ENCODE measurements around the gene DST. TPM values are rescaled to one million over a fixed set of nuclear protein-coding genes. Genes with fewer than 3 reads are reported as not detected.

Gene DST
- total RNA-seq, 1 experiment from 2014 or later = 241 TPM

- H3K9me3 ChIP-seq (ENCODE audit: low read length) = no peaks in the 10 kb centered on the region
- peaks cover 5% of the 10 kb centered on the region; the same call in 1 of the 2 replicates for H3K79me2 ChIP-seq (ENCODE audit: low read length)
- no peaks in the 10 kb centered on the region; the same call in 1 of the 2 replicates for H3K9me2 ChIP-seq (replicated peaks; ENCODE audit: insufficient read depth, low read length)
- H3K27me3 ChIP-seq (ENCODE audit: low read length) = no peaks in the 10 kb centered on the region
- H4K20me1 ChIP-seq (ENCODE audit: insufficient read depth, low read depth, low read length) = no peaks in the 10 kb centered on the region
- no peak overlapping the region for H3K9ac ChIP-seq (ENCODE audit: low read length)
- no peak overlapping the region for H3K27ac ChIP-seq (ENCODE audit: low read length)
- no peak overlapping the region for H2AFZ ChIP-seq (ENCODE audit: low read length)
- H3K4me1 ChIP-seq (ENCODE audit: low read length) = no peaks in the 10 kb centered on the region
- H3K36me3 ChIP-seq (ENCODE audit: insufficient read depth, low read length) = peaks cover 75% of the 10 kb centered on the region
- no peak overlapping the region for H3K4me3 ChIP-seq (ENCODE audit: low read length)
- DNase-seq = no peak
- H3K4me2 ChIP-seq (ENCODE audit: low read depth, low read length, poor library complexity, severe bottlenecking) = no peak overlapping the region
These were observed 162.4 kb downstream of the DST start for GRCh38 chr6:56480246-56480645.

DNA sequence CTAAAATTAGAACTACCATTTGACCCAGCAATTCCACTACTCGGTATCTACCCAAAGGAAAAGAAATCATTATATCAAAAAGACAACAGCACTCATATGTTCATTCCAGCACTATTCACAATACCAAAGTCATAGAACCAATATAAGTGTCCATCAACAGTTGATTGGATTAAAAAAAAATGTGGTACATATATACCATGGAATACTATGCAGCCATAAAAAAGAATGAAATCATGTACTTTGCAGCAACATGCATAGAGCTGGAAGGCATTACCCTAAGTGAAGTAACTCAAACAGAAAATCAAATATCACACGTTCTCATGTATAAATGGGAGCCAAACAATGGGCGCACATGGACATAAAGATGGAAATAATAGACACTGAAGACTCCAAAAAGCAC, 163.3 kb downstream of the DST start:
- no peaks in the 10 kb centered on the region for H4K20me1 ChIP-seq (ENCODE audit: insufficient read depth, low read depth, low read length)
- peaks cover 66% of the 10 kb centered on the region for H3K36me3 ChIP-seq (ENCODE audit: insufficient read depth, low read length)
- no peak overlapping the region for H3K4me2 ChIP-seq (ENCODE audit: low read depth, low read length, poor library complexity, severe bottlenecking)
- H3K27me3 ChIP-seq (ENCODE audit: low read length) = no peaks in the 10 kb centered on the region
- H3K27ac ChIP-seq (ENCODE audit: low read length) = no peak overlapping the region
- peaks cover 5% of the 10 kb centered on the region; the same call in 1 of the 2 replicates for H3K79me2 ChIP-seq (ENCODE audit: low read length)
- no peaks in the 10 kb centered on the region; the same call in 1 of the 2 replicates for H3K9me2 ChIP-seq (replicated peaks; ENCODE audit: insufficient read depth, low read length)
- H3K9ac ChIP-seq (ENCODE audit: low read length) = no peak overlapping the region
- no peaks in the 10 kb centered on the region for H3K9me3 ChIP-seq (ENCODE audit: low read length)
- DNase-seq = no peak
- H3K4me3 ChIP-seq (ENCODE audit: low read length) = no peak overlapping the region
- no peaks in the 10 kb centered on the region for H3K4me1 ChIP-seq (ENCODE audit: low read length)
- H2AFZ ChIP-seq (ENCODE audit: low read length) = no peak overlapping the region

GRCh38 chr6:56478202-56478601, 164.5 kb downstream of the DST start:
- Histone ChIP-seq H3K27ac (ENCODE audit: low read length) (no peak overlapping the region), H3K9me2 (replicated peaks; ENCODE audit: insufficient read depth, low read length) (no peaks in the 10 kb centered on the region; the same call in 1 of the 2 replicates), H3K4me3 (ENCODE audit: low read length) (no peak overlapping the region), H3K9ac (ENCODE audit: low read length) (no peak overlapping the region), H3K9me3 (ENCODE audit: low read length) (no peaks in the 10 kb centered on the region), H3K27me3 (ENCODE audit: low read length) (no peaks in the 10 kb centered on the region), H3K4me2 (ENCODE audit: low read depth, low read length, poor library complexity, severe bottlenecking) (no peak overlapping the region), H2AFZ (ENCODE audit: low read length) (no peak overlapping the region), H3K4me1 (ENCODE audit: low read length) (no peaks in the 10 kb centered on the region), H3K79me2 (ENCODE audit: low read length) (peaks cover 5% of the 10 kb centered on the region; the same call in 1 of the 2 replicates), H3K36me3 (ENCODE audit: insufficient read depth, low read length) (peaks cover 65% of the 10 kb centered on the region), H4K20me1 (ENCODE audit: insufficient read depth, low read depth, low read length) (no peaks in the 10 kb centered on the region)
- no peak for DNase-seq

DNA sequence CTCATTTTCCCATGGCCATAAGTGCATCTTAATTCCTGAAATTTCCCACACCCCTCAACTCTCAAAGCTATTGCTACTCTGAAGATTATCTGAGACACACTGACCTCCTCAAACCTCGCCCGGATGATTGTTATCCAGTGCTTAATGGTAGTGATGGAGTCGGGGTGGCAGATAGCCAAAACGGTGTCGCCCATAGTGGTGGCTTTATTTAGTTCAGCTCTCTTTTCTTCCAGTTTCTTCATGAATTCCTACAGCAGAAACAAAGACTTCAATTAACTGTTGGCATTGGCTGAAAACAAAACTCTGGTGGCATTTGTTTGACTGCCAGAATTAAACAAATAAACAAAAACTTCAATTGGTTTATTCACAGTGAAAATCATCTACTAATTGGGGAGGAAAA, 165.4 kb downstream of the DST start:
- H3K4me2 ChIP-seq (ENCODE audit: low read depth, low read length, poor library complexity, severe bottlenecking) = no peak overlapping the region
- peaks cover 65% of the 10 kb centered on the region for H3K36me3 ChIP-seq (ENCODE audit: insufficient read depth, low read length)
- no peak overlapping the region for H3K9ac ChIP-seq (ENCODE audit: low read length)
- no peaks in the 10 kb centered on the region for H3K27me3 ChIP-seq (ENCODE audit: low read length)
- H3K4me1 ChIP-seq (ENCODE audit: low read length) = no peaks in the 10 kb centered on the region
- H3K4me3 ChIP-seq (ENCODE audit: low read length) = no peak overlapping the region
- no peaks in the 10 kb centered on the region for H4K20me1 ChIP-seq (ENCODE audit: insufficient read depth, low read depth, low read length)
- no peak overlapping the region for H2AFZ ChIP-seq (ENCODE audit: low read length)
- peaks cover 5% of the 10 kb centered on the region; the same call in 1 of the 2 replicates for H3K79me2 ChIP-seq (ENCODE audit: low read length)
- no peak for DNase-seq
- no peaks in the 10 kb centered on the region; the same call in 1 of the 2 replicates for H3K9me2 ChIP-seq (replicated peaks; ENCODE audit: insufficient read depth, low read length)
- H3K27ac ChIP-seq (ENCODE audit: low read length) = no peak overlapping the region
- H3K9me3 ChIP-seq (ENCODE audit: low read length) = no peaks in the 10 kb centered on the region

DNA sequence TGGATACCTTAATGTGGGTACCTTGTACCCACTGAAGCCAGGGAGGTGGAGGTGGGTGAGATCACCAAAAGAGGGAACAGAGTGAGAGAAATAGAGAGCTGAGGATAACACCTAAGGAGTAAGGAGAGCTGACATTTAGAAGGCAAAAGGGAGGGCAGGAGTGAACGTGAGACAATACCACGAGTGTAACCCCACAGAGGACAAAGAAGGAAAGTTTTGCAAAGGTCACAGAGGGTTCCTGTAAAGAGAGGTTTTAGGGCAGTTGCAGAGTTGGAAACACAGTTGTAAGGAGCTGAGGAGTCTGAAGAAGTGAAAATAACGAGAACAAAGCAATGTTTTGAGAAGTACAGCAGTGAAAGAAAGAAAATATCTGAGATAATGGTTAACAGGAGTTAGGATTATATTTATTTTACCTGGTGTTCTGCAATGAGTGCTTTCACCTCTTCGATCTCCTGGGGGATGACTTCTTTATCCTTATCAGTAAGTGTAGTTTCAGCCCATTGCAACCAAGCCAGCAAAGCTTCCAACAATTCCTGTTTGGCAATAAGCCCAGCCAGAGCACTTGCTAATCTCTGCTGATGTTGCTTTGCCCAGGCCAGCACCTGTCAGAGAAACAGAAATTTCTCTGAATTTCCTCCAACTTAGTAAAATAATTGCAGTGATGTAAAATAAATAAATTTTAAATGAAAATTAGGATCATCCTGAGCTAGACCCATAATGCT, 166.8 kb downstream of the DST start:
- no peak overlapping the region for H3K9ac ChIP-seq (ENCODE audit: low read length)
- H3K9me2 ChIP-seq (replicated peaks; ENCODE audit: insufficient read depth, low read length) = no peaks in the 10 kb centered on the region; the same call in 1 of the 2 replicates
- no peak overlapping the region for H3K4me2 ChIP-seq (ENCODE audit: low read depth, low read length, poor library complexity, severe bottlenecking)
- no peaks in the 10 kb centered on the region for H3K27me3 ChIP-seq (ENCODE audit: low read length)
- H4K20me1 ChIP-seq (ENCODE audit: insufficient read depth, low read depth, low read length) = no peaks in the 10 kb centered on the region
- H3K4me1 ChIP-seq (ENCODE audit: low read length) = no peaks in the 10 kb centered on the region
- H3K27ac ChIP-seq (ENCODE audit: low read length) = no peak overlapping the region; the same call in 1 of the 2 replicates
- DNase-seq = no peak
- H3K9me3 ChIP-seq (ENCODE audit: low read length) = no peaks in the 10 kb centered on the region
- peaks cover 65% of the 10 kb centered on the region for H3K36me3 ChIP-seq (ENCODE audit: insufficient read depth, low read length)
- no peak overlapping the region for H2AFZ ChIP-seq (ENCODE audit: low read length)
- H3K4me3 ChIP-seq (ENCODE audit: low read length) = no peak overlapping the region
- H3K79me2 ChIP-seq (ENCODE audit: low read length) = peaks cover 5% of the 10 kb centered on the region; the same call in 1 of the 2 replicates

DNA sequence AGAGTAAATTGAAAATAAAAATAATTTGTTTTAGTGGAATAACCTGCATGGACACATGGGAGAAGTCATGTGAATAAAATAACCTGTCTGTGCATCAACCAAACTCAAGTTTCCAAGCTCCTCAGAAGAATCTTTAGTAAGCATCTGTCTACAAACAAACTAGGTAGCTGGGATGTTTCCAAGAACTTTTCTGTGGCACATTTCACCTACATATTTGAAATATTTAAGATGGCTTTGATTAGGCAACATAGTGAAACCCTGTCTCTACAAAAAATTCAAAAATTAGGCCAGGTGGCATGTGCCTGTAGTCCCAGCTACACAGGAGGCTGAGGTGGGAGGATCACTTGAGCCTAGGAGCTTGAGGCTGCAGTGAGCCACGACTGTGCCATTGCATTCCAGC, 168.2 kb downstream of the DST start:
- Histone ChIP-seq H3K4me2 (ENCODE audit: low read depth, low read length, poor library complexity, severe bottlenecking) (no peak overlapping the region), H3K9me3 (ENCODE audit: low read length) (no peaks in the 10 kb centered on the region), H3K27ac (ENCODE audit: low read length) (no peak overlapping the region), H3K4me3 (ENCODE audit: low read length) (no peak overlapping the region), H2AFZ (ENCODE audit: low read length) (no peak overlapping the region), H3K9me2 (replicated peaks; ENCODE audit: insufficient read depth, low read length) (no peaks in the 10 kb centered on the region; the same call in 1 of the 2 replicates), H3K4me1 (ENCODE audit: low read length) (no peaks in the 10 kb centered on the region), H3K9ac (ENCODE audit: low read length) (no peak overlapping the region), H4K20me1 (ENCODE audit: insufficient read depth, low read depth, low read length) (no peaks in the 10 kb centered on the region), H3K27me3 (ENCODE audit: low read length) (no peaks in the 10 kb centered on the region), H3K36me3 (ENCODE audit: insufficient read depth, low read length) (peaks cover 60% of the 10 kb centered on the region), H3K79me2 (ENCODE audit: low read length) (peaks cover 5% of the 10 kb centered on the region; the same call in 1 of the 2 replicates)
- no peak for DNase-seq

- DNase-seq = no peak
- no peaks in the 10 kb centered on the region for H3K9me3 ChIP-seq (ENCODE audit: low read length)
- no peak overlapping the region for H2AFZ ChIP-seq (ENCODE audit: low read length)
- H3K27me3 ChIP-seq (ENCODE audit: low read length) = no peaks in the 10 kb centered on the region
- H4K20me1 ChIP-seq (ENCODE audit: insufficient read depth, low read depth, low read length) = no peaks in the 10 kb centered on the region
- no peak overlapping the region for H3K4me3 ChIP-seq (ENCODE audit: low read length)
- no peaks in the 10 kb centered on the region for H3K79me2 ChIP-seq (ENCODE audit: low read length)
- H3K27ac ChIP-seq (ENCODE audit: low read length) = no peak overlapping the region
- H3K4me1 ChIP-seq (ENCODE audit: low read length) = no peaks in the 10 kb centered on the region
- peaks cover 54% of the 10 kb centered on the region; the same call in 1 of the 2 replicates for H3K36me3 ChIP-seq (ENCODE audit: insufficient read depth, low read length)
- no peaks in the 10 kb centered on the region for H3K9me2 ChIP-seq (replicated peaks; ENCODE audit: insufficient read depth, low read length)
- H3K9ac ChIP-seq (ENCODE audit: low read length) = no peak overlapping the region
- no peak overlapping the region for H3K4me2 ChIP-seq (ENCODE audit: low read depth, low read length, poor library complexity, severe bottlenecking)
These were observed 179.2 kb downstream of the DST start for GRCh38 chr6:56463443-56463842.

DNA sequence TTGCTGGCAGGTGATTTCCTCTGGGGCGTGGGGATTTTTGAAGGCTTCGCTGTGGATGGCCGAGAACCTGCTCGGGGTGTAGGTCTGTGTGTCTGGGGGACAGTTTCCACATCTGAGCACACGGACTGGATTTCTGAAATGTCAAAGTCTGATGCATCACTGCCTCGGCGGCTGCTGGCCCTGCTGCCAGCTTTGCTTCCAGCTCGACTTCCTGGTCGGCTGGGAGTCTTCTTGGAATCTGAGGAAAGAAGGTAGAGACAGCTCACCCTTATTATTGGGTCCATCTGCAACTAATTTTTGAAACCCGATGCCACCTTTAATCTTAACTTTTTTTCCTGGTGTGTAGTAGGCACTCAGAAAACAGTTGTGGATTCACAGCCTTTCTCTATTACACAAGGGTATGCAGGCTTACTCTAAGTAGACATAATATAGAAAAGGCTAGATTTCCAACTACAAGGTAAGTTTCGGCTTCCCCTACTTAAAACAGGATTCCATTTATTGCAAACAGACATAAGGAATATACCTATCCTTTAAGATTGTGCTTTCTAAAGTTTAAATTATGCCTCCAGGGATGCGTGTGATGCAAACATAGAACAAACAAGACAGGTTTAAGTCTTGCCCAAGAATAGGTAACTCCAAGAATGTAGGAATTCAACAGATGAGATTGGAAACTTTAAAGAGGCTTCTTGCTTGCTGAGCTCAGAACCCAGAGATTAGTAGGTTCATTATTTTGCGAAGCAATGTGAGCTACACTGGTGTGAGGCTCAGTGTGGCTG, 183.5 kb downstream of the DST start:
- H3K36me3 ChIP-seq (ENCODE audit: insufficient read depth, low read length) = peaks cover 46% of the 10 kb centered on the region; the same call in 1 of the 2 replicates
- H3K4me3 ChIP-seq (ENCODE audit: low read length) = no peak overlapping the region
- no peak overlapping the region for H3K9ac ChIP-seq (ENCODE audit: low read length)
- H3K9me3 ChIP-seq (ENCODE audit: low read length) = no peaks in the 10 kb centered on the region
- H3K27ac ChIP-seq (ENCODE audit: low read length) = no peak overlapping the region
- no peaks in the 10 kb centered on the region for H4K20me1 ChIP-seq (ENCODE audit: insufficient read depth, low read depth, low read length)
- H3K4me2 ChIP-seq (ENCODE audit: low read depth, low read length, poor library complexity, severe bottlenecking) = no peak overlapping the region
- H3K27me3 ChIP-seq (ENCODE audit: low read length) = no peaks in the 10 kb centered on the region
- no peaks in the 10 kb centered on the region for H3K79me2 ChIP-seq (ENCODE audit: low read length)
- no peak overlapping the region for H2AFZ ChIP-seq (ENCODE audit: low read length)
- no peaks in the 10 kb centered on the region for H3K9me2 ChIP-seq (replicated peaks; ENCODE audit: insufficient read depth, low read length)
- peaks cover 7% of the 10 kb centered on the region for H3K4me1 ChIP-seq (ENCODE audit: low read length)
- no peak for DNase-seq

Measured in Karpas-422 (cell line).